ENCODE results near the gene PMIS2. TPM values are rescaled to one million over a fixed set of nuclear protein-coding genes. Genes with fewer than 3 reads are reported as not detected.

The PMIS2 gene
- total RNA-seq, 1 experiment from 2014 or later, result not detected

DNA sequence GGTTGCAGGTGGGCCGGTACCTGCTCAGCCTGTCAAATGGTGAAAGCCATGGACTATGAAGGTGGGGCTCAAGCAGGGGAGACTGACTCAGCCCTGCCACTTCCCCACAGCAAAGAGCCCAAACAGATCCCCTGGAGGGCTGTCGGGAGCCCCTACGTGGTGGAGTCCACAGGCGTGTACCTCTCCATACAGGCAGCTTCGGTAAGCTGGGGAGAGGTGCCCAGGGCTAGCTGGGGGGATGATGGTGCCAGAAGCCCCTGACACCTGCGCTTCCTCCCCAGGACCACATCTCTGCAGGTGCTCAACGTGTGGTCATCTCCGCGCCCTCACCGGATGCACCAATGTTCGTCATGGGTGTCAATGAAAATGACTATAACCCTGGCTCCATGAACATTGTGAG lies 43.8 kb upstream of the PMIS2 start:
- Histone ChIP-seq H3K9me2 (ENCODE audit: insufficient read depth) (no peaks in the 10 kb centered on the region), H3K27me3 (ENCODE audit: insufficient read depth, low read length) (no peaks in the 10 kb centered on the region), H3K27ac (ENCODE audit: low read depth, low read length) (no peak overlapping the region), H2AFZ (ENCODE audit: low read depth, low read length, poor library complexity, severe bottlenecking) (no peak overlapping the region), H3K4me2 (ENCODE audit: low read length) (no peak overlapping the region), H4K20me1 (ENCODE audit: insufficient read depth) (no peaks in the 10 kb centered on the region), H3K9me3 (ENCODE audit: control insufficient read depth in 1 of 2, insufficient read depth in 1 of 2, low read depth in 1 of 2, low read length in 2 of 2) (no peaks in the 10 kb centered on the region), H3K79me2 (ENCODE audit: insufficient read depth, low read length) (peaks cover 43% of the 10 kb centered on the region), H3K36me3 (ENCODE audit: control insufficient read depth in 1 of 2, insufficient read depth in 2 of 2, low read length in 2 of 2) (peaks cover 8 to 38% of the 10 kb centered on the region in 2 experiments; a peak in 3 of 4 replicates), H3K4me1 (ENCODE audit: control insufficient read depth in 1 of 2, insufficient read depth in 2 of 2, low read length in 2 of 2) (peaks cover 9 to 18% of the 10 kb centered on the region in 2 experiments), H3K4me3 (replicated peaks in 1 of 2; ENCODE audit: low read depth in 1 of 2, low read length in 2 of 2) (no peak overlapping the region), H3K9ac (ENCODE audit: low read length) (no peak overlapping the region)
- ChIA-PET POLR2A (no interaction called here), RAD21 (ENCODE audit: low non-redundant PET in 1 of 2, low total read pairs in 2 of 2, uncharacterized antibody in 2 of 2, unreplicated experiment in 2 of 2) (no interaction called here), CTCF (no interaction called here)
- ATAC-seq (no peak), DNase-seq (ENCODE audit: low read depth, low spot score) (no peak)
- TF ChIP-seq ZNF274 (IDR thresholded peaks at IDR 0.05; ENCODE audit: low read depth, low read length) (no peak), POLR2A (IDR thresholded peaks at IDR 0.05; ENCODE audit: borderline replicate concordance, extremely low read depth, insufficient read depth, insufficient read length) (no peak), JUND (IDR thresholded peaks at IDR 0.05) (no peak), CEBPB (IDR thresholded peaks at IDR 0.05; ENCODE audit: low read depth) (no peak), EZH2phosphoT487 (IDR thresholded peaks at IDR 0.05; ENCODE audit: borderline replicate concordance) (no peak), EZH2 (IDR thresholded peaks at IDR 0.05) (no peak), EGR1 (IDR thresholded peaks at IDR 0.05; ENCODE audit: low read depth) (no peak), ELF1 (IDR thresholded peaks at IDR 0.05; ENCODE audit: borderline replicate concordance, low read depth) (no peak), MAX (IDR thresholded peaks at IDR 0.05) (no peak), ZBTB33 (IDR thresholded peaks at IDR 0.05; ENCODE audit: extremely low read depth, insufficient replicate concordance, low read length) (no peak), SP1 (IDR thresholded peaks at IDR 0.05; ENCODE audit: low read depth) (no peak), FOSL1 (IDR thresholded peaks at IDR 0.05; ENCODE audit: low read depth) (no peak), SRF (IDR thresholded peaks at IDR 0.05; ENCODE audit: low read depth) (no peak), CBX3 (IDR thresholded peaks at IDR 0.05; ENCODE audit: low read depth) (no peak), REST (IDR thresholded peaks at IDR 0.05; ENCODE audit: low read depth) (no peak), SIN3A (IDR thresholded peaks at IDR 0.05; ENCODE audit: low read depth) (no peak), POLR2AphosphoS5 (IDR thresholded peaks at IDR 0.05; ENCODE audit: low read depth, low read length) (no peak)
- TF ChIP-seq, protein P1, sequence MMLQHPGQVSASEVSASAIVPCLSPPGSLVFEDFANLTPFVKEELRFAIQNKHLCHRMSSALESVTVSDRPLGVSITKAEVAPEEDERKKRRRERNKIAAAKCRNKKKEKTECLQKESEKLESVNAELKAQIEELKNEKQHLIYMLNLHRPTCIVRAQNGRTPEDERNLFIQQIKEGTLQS (IDR thresholded peaks at IDR 0.05), result no peak
- BruUV-seq (replicated peaks), result no TSS peak
- intact Hi-C loops (cut with micrococcal nuclease), result loop anchor here (10.0 kb wide), 1 partner anchor 393 kb away; the partner anchor contains the start of gene LRFN3

Measured in HCT116 (cell line).